ENCODE measurements around the gene RRP36. TPM values are rescaled to one million over a fixed set of nuclear protein-coding genes. Genes with fewer than 3 reads are reported as not detected.

RRP36 gene
- total and polyA plus RNA-seq, 2 donors from 2014 or later, result 49.2 to 55.2 TPM

- H3K4me3 ChIP-seq (ENCODE audit: low read length in 3 of 3), result no peak overlapping the region
- no peaks in the 10 kb centered on the region for H3K27me3 ChIP-seq (ENCODE audit: control insufficient read depth, insufficient read depth, low read length)
- DNase-seq (no peak), FAIRE-seq (no peak)
- H3K9ac ChIP-seq (ENCODE audit: low read length in 3 of 3), result no peak overlapping the region
- no peaks in the 10 kb centered on the region for H3K9me3 ChIP-seq (ENCODE audit: control insufficient read depth in 2 of 3, insufficient read depth in 1 of 3, low read length in 3 of 3)
- TF ChIP-seq CTCF (IDR thresholded peaks at IDR 0.05; ENCODE audit: borderline replicate concordance, extremely low read depth, insufficient read depth), result no peak
- H3K36me3 ChIP-seq (ENCODE audit: control insufficient read depth in 2 of 3, insufficient read depth in 3 of 3, low read length in 3 of 3), result peaks cover 10 to 25% (median 21%) of the 10 kb centered on the region in 3 donors
- H3K27ac ChIP-seq (ENCODE audit: low read depth in 2 of 2, low read length in 2 of 2), result no peak overlapping the region
- intact Hi-C loops (cut with DNase I), result no loop called here
- H3K4me1 ChIP-seq (ENCODE audit: control insufficient read depth in 2 of 3, insufficient read depth in 2 of 3, low read depth in 1 of 3, low read length in 3 of 3), result peaks cover 0 to 10% (median 0%) of the 10 kb centered on the region in 3 donors
Measured at GRCh38 chr6:43047998-43048397, 26.6 kb downstream of the RRP36 start.

GRCh38 chr6:43050981-43051380 is 29.6 kb downstream of the RRP36 start:
- Histone ChIP-seq H3K27me3 (ENCODE audit: control insufficient read depth, insufficient read depth, low read length) (no peaks in the 10 kb centered on the region), H3K9ac (ENCODE audit: low read length in 3 of 3) (no peak overlapping the region), H3K4me3 (ENCODE audit: low read length in 3 of 3) (no peak overlapping the region), H3K36me3 (ENCODE audit: control insufficient read depth in 2 of 3, insufficient read depth in 3 of 3, low read length in 3 of 3) (peaks cover 10 to 24% (median 20%) of the 10 kb centered on the region in 3 donors), H3K27ac (ENCODE audit: low read depth in 2 of 2, low read length in 2 of 2) (no peak overlapping the region), H3K4me1 (ENCODE audit: control insufficient read depth in 2 of 3, insufficient read depth in 2 of 3, low read depth in 1 of 3, low read length in 3 of 3) (peaks cover 0 to 15% (median 3%) of the 10 kb centered on the region in 3 donors), H3K9me3 (ENCODE audit: control insufficient read depth in 2 of 3, insufficient read depth in 1 of 3, low read length in 3 of 3) (no peaks in the 10 kb centered on the region)
- no peak for TF ChIP-seq CTCF (IDR thresholded peaks at IDR 0.05; ENCODE audit: borderline replicate concordance, extremely low read depth, insufficient read depth)
- FAIRE-seq (no peak), DNase-seq (peak in 1 of 5 donors; percentile 65)
- intact Hi-C loops (cut with DNase I), result no loop called here

- H3K4me3 ChIP-seq (ENCODE audit: low read length in 3 of 3), result no peak overlapping the region
- H3K4me1 ChIP-seq (ENCODE audit: control insufficient read depth in 2 of 3, insufficient read depth in 2 of 3, low read depth in 1 of 3, low read length in 3 of 3), result peaks cover 0 to 15% (median 3%) of the 10 kb centered on the region in 3 donors
- intact Hi-C loops (cut with DNase I), result no loop called here
- no peaks in the 10 kb centered on the region for H3K27me3 ChIP-seq (ENCODE audit: control insufficient read depth, insufficient read depth, low read length)
- TF ChIP-seq CTCF (IDR thresholded peaks at IDR 0.05; ENCODE audit: borderline replicate concordance, extremely low read depth, insufficient read depth), result no peak
- no peaks in the 10 kb centered on the region for H3K9me3 ChIP-seq (ENCODE audit: control insufficient read depth in 2 of 3, insufficient read depth in 1 of 3, low read length in 3 of 3)
- DNase-seq (peak in 1 of 5 donors; percentile 73), FAIRE-seq (no peak)
- H3K27ac ChIP-seq (ENCODE audit: low read depth in 2 of 2, low read length in 2 of 2), result no peak overlapping the region
- H3K9ac ChIP-seq (ENCODE audit: low read length in 3 of 3), result no peak overlapping the region
- H3K36me3 ChIP-seq (ENCODE audit: control insufficient read depth in 2 of 3, insufficient read depth in 3 of 3, low read length in 3 of 3), result peaks cover 10 to 19% (median 14%) of the 10 kb centered on the region in 3 donors
Measured at GRCh38 chr6:43052225-43052841, 30.9 kb downstream of the RRP36 start.

Data from kidney (tissue), 14 donors.